NK-92 (cell line): ENCODE measurements around the gene DYNC1H1.

Experiments
- DNase-seq: peaks from one replicate; lab custom pipeline; 2025; ENCODE audit not compliant: unreplicated experiment; lab: John Stamatoyannopoulos, UW

The DYNC1H1 gene

GRCh38 chr14:102086972-102087761 lies 122.8 kb downstream of the DYNC1H1 start, which contains the start of gene HSP90AA1:
Gene HSP90AA1 (minus strand): TSS chr14:102087044. CDS start chr14:102086378, 666 bp downstream.
- DNase-seq: peak; percentile 81

DNA sequence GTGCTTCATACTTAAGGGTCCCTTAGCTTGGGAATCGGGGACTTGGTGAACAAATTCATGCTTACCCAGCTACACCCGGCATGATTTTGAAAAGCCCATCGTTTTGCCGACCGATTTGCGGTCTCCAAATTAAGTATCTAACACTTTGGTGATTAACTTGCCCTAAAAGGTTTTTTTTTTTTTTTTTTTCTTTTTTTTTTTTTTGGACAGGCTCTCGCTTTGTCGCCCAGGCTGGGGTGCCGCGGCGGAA lies 123.3 kb downstream of the DYNC1H1 start:
- DNase-seq: no peak

DNA sequence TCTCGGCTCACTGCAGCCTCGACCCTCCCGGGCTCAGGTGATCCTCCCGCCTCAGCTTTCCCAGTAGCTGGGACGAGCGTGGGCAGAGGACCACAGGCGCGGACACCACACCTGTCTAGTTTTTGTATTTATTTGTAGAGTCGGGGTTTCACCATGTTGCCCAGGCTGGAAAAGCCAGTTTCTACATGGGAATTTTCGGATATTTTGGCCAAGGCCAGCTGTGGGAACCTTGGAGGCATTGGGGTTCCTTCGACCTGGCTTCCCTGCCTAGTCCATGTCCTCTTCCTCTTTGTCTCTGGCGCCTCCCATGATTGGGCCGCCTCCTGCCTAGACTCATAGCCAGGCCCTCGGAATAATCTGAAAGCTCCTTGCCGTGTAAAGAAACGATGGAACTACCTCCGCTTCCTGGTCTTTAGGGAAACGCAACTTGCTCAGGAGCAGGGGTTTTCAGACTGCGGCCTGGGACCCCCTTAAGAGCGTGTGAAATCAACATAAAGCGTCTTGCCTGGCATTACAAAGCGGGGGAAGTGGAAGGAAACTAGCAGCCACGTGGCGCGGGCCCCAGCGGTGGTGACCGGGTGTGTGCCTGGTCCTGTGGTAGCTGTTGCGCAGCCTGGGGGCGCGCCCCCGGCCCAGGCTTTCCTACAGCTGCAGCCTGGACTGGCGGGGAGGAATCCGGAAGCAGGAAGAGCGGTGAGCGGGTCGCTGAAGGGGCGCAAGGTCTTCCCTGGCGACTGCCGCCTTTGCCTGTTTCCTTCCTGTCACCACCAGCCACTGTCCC lies 123.8 kb downstream of the DYNC1H1 start:
- no peak for DNase-seq

- DNase-seq: no peak
These were observed 125.4 kb downstream of the DYNC1H1 start for GRCh38 chr14:102089621-102090343.

DNA sequence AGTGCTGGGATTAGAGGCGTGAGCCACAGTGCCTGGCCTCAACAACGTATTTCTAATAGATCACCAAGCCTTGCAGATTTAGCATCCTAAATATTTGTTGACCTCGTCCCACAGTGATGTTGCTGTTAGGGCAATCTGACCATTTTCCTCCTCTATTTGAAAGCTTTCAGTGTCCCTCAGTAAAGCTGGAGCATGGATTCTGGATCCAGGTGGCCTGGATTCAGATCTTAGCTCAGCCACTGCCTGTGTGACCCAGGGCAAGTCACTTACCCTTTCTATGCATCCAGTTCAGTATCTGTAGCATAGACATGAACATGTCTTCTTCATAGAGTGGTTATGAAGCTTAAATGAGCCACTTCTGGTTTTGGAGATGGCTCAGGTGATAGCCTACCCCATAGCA lies 126.3 kb downstream of the DYNC1H1 start:
- DNase-seq: no peak

- DNase-seq: no peak
These were observed 128.4 kb downstream of the DYNC1H1 start for GRCh38 chr14:102092806-102093205.

DNA sequence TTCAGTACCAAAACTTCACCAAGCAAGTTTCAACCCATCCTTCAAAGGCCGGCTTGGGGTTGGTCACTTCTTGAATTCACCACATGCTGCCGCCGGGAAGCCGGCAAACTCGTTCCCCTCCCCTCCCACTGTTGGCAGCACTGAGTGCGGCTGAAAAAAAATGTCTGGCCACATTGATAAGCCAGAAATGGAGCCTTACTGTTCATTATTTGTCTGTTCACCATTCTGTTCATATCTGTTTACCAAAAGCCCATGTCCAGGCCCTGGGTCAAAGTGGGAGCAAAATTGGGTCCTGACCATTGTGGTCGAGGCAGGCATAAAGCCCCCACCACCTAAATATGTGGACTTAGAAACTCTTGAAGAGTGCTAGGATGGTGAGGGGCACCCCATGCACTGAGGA lies 129.7 kb downstream of the DYNC1H1 start:
- DNase-seq: no peak

DNA sequence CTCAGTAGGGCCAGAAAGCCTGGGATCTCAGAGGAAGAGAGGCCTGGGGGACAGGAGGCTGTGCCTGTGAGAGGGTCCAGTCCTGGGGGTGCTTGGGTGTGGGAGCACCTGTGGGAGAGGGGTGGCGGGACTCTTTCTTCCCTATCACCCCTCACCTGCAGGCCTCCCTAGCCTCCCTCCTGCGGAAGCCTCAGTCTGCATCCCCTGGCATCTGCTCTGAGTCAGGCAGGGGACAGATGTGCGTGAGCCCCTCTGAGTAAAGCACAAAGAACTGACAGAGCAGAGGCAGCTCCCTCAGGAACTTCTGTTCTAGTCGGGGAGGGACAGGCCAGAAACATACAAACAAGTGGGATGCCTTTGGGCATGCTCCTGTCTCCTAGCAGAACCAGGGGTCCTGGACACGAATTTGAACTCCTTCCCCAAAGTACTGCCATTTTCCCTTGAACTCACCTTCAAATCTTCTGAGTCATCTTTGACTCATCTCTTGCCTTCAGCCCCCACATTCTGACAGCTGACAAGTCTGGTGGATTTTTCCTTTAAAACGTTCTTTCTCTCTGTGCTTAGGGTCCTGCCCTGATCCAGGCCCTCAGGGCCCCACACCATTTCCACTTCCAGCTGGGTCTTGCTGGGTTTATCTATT lies 131.0 kb downstream of the DYNC1H1 start:
- DNase-seq: no peak

- no peak for DNase-seq
These were observed 131.6 kb downstream of the DYNC1H1 start for GRCh38 chr14:102095871-102096568.

DNA sequence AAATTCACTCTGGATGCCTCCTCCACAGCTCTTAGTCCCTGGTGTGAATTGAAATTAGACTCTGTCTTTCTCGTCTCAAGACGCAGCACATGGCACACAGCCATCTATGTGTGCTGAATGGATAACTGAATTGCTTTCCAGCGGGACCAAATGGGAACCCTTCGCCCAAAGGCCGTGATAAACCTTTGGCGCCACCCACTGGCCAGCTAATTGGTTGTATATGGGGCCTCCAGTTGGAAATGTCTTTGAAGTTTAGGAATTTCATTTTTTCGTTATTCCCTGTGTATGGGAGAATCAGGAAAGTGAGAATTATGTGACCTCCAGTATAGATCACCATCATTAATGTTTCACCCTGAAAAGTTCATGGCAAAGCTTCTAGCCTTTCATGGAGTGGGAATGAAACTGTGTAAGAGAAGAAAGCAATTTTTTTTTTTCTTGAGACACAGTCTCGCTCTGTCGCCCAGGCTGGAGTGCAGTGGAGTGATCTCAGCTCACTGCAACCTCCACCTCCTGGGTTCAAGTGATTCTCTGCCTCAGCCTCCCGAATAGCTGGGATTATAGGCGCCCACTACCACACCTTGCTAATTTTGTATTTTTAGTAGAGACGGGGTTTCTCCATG lies 132.3 kb downstream of the DYNC1H1 start:
- DNase-seq: no peak

- no peak for DNase-seq
These were observed 133.2 kb downstream of the DYNC1H1 start for GRCh38 chr14:102097441-102098135.

DNA sequence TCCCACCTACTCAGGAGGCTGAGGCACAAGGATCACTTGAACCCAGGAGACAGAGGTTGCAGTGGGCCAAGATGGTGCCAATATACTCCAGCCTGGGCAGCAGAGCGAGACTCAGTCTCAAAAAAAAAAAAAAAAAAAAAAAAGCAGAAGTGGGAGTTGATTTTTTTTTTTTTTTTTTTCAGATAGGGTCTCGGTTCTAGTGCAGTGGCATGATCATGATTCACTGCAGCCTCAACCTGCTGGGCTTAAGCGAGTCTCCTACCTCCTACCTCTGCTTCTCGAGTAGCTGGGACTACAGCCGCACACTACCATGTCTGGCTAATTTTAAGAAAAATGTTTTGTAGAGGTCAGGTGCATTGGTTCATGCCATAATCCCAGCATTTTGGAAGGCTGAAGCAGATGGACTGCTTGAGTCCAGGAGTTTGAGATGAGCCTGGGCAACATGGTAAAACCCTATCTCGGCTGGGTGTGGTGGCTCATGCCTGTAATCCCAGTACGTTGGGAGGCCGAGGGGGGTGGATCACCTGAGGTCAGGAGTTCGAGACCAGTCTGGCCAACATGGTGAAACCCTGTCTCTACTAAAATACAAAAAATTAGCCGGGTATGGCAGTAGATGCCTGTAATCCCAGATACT lies 138.8 kb downstream of the DYNC1H1 start:
- no peak for DNase-seq

GRCh38 chr14:102105369-102105768 lies 141.0 kb downstream of the DYNC1H1 start:
- DNase-seq: no peak
